Measurements from ENCODE around the gene FBH1. TPM values are rescaled to one million over a fixed set of nuclear protein-coding genes. Genes with fewer than 3 reads are reported as not detected.

Gene FBH1
- total RNA-seq, 1 donor from 2014 or later = 37.7 TPM

GRCh38 chr10:5924889-5925288 lies 34.8 kb downstream of the FBH1 start:
- H3K36me3 ChIP-seq = peaks cover 14% of the 10 kb centered on the region
- H3K9me3 ChIP-seq (ENCODE audit: low read depth) = no peaks in the 10 kb centered on the region
- no peak overlapping the region for H3K27ac Mint-ChIP-seq
- no peak overlapping the region for H2AFZ ChIP-seq (replicated peaks)
- no peaks in the 10 kb centered on the region for H4K20me1 ChIP-seq (ENCODE audit: low read depth)
- no peak overlapping the region for H3K4me3 ChIP-seq
- H3K4me2 ChIP-seq = no peak overlapping the region
- H3K79me2 ChIP-seq (ENCODE audit: low read depth) = no peaks in the 10 kb centered on the region
- H3K36me3 Mint-ChIP-seq = peaks cover 39% of the 10 kb centered on the region
- TF ChIP-seq EZH2 (IDR thresholded peaks at IDR 0.05) (no peak), CTCF (IDR thresholded peaks at IDR 0.05) (no peak), EZH2phosphoT487 (IDR thresholded peaks at IDR 0.05) (no peak)
- no peak for DNase-seq (ENCODE audit: low spot score)
- no peak overlapping the region for H3K4me3 Mint-ChIP-seq
- no peaks in the 10 kb centered on the region for H3K27me3 ChIP-seq
- H3K9ac ChIP-seq = no peak overlapping the region
- no peaks in the 10 kb centered on the region for H3K4me1 ChIP-seq
- no peak overlapping the region for H3K27ac ChIP-seq
- no peaks in the 10 kb centered on the region for H3K27me3 Mint-ChIP-seq (ENCODE audit: insufficient read depth, low read depth)
- no peaks in the 10 kb centered on the region for H3K9me3 Mint-ChIP-seq
- H3K4me1 Mint-ChIP-seq = no peaks in the 10 kb centered on the region
- H3F3A ChIP-seq (ENCODE audit: low read depth) = no peaks in the 10 kb centered on the region

GRCh38 chr10:5927306-5927705 lies 37.3 kb downstream of the FBH1 start:
- H3K4me1 Mint-ChIP-seq = no peaks in the 10 kb centered on the region

GRCh38 chr10:5929442-5929841 lies 39.4 kb downstream of the FBH1 start:
- H3K9me3 ChIP-seq (ENCODE audit: low read depth) = no peaks in the 10 kb centered on the region
- no peak overlapping the region for H3K27ac Mint-ChIP-seq
- no peak overlapping the region for H3K4me3 Mint-ChIP-seq

More at GRCh38 chr10:5927306-5927705, 37.3 kb downstream of the FBH1 start:
- H3K36me3 ChIP-seq = peaks cover 10% of the 10 kb centered on the region
- TF ChIP-seq CTCF (IDR thresholded peaks at IDR 0.05) (no peak), EZH2phosphoT487 (IDR thresholded peaks at IDR 0.05) (no peak), EZH2 (IDR thresholded peaks at IDR 0.05) (no peak)
- Mint-ChIP-seq H3K27me3 (ENCODE audit: insufficient read depth, low read depth) (peaks cover 2% of the 10 kb centered on the region), H3K9me3 (no peaks in the 10 kb centered on the region), H3K27ac (no peak overlapping the region), H3K36me3 (peaks cover 40% of the 10 kb centered on the region), H3K4me3 (no peak overlapping the region)
- H2AFZ ChIP-seq (replicated peaks) = no peak overlapping the region
- DNase-seq (ENCODE audit: low spot score) = no peak
- H3K4me1 ChIP-seq = no peaks in the 10 kb centered on the region
- H4K20me1 ChIP-seq (ENCODE audit: low read depth) = no peaks in the 10 kb centered on the region
- H3K9me3 ChIP-seq (ENCODE audit: low read depth) = no peaks in the 10 kb centered on the region
- no peaks in the 10 kb centered on the region for H3K79me2 ChIP-seq (ENCODE audit: low read depth)
- H3K4me3 ChIP-seq = no peak overlapping the region
- no peak overlapping the region for H3K4me2 ChIP-seq
- no peak overlapping the region for H3K27ac ChIP-seq
- no peaks in the 10 kb centered on the region for H3F3A ChIP-seq (ENCODE audit: low read depth)
- H3K9ac ChIP-seq = no peak overlapping the region
- H3K27me3 ChIP-seq = no peaks in the 10 kb centered on the region

More at GRCh38 chr10:5929442-5929841, 39.4 kb downstream of the FBH1 start:
- Mint-ChIP-seq H3K9me3 (no peaks in the 10 kb centered on the region), H3K4me1 (no peaks in the 10 kb centered on the region), H3K36me3 (peaks cover 38% of the 10 kb centered on the region), H3K27me3 (ENCODE audit: insufficient read depth, low read depth) (peaks cover 2% of the 10 kb centered on the region)
- Histone ChIP-seq H3F3A (ENCODE audit: low read depth) (no peaks in the 10 kb centered on the region), H3K79me2 (ENCODE audit: low read depth) (no peaks in the 10 kb centered on the region), H4K20me1 (ENCODE audit: low read depth) (no peaks in the 10 kb centered on the region), H3K4me2 (no peak overlapping the region), H3K27me3 (no peaks in the 10 kb centered on the region), H3K9ac (no peak overlapping the region), H3K4me3 (no peak overlapping the region), H3K27ac (no peak overlapping the region), H3K36me3 (peaks cover 10% of the 10 kb centered on the region), H2AFZ (replicated peaks) (no peak overlapping the region), H3K4me1 (no peaks in the 10 kb centered on the region)
- TF ChIP-seq CTCF (IDR thresholded peaks at IDR 0.05) (no peak), EZH2 (IDR thresholded peaks at IDR 0.05) (no peak), EZH2phosphoT487 (IDR thresholded peaks at IDR 0.05) (no peak)
- no peak for DNase-seq (ENCODE audit: low spot score)

Data from neural progenitor cell (in vitro differentiated cells).